K562 (cell line): ENCODE measurements around the gene USP32. TPM values are rescaled to one million over a fixed set of nuclear protein-coding genes. Genes with fewer than 3 reads are reported as not detected.

ENCODE experiments used
- ATAC-seq: fragments of 200-7000 bp; cut with Tn5 transposase; 3 replicates; pipeline ENCODE4 v1.9.1; 2020; ENCODE audit warnings: moderate library complexity
- BruUV-seq: library from RNA; stranded (reverse); fragments of 400-500 nt; replicated peaks from 2 replicates; lab custom pipeline; 2021; lab: Mats Ljungman, UMichigan
- CTCF ChIA-PET: fragments of 300-600 bp; formaldehyde crosslinking; extraction: SDS; loops from one replicate; lab custom pipeline; 2021; ENCODE audit warnings: low intra/inter-chr PET ratio; lab: Yijun Ruan, JAX
- POLR2A ChIA-PET: fragments of 300-600, 350-650 bp; sonication (Branson Sonifier 250); formaldehyde crosslinking; extraction: SDS; loops from one replicate; lab custom pipeline; 2021; ENCODE audit warnings: antibody characterized with exemption, inconsistent platforms; lab: Yijun Ruan, JAX
- DNase-seq, 4 experiments: peaks; one replicate each; pipeline versions ENCODE4 v3.0.0 to v3.0.0-alpha.2; 2011 to 2018; ENCODE audit warnings: low spot score in 3 of 4, mixed read lengths in 3 of 4; ENCODE audit errors: extremely low read depth in 1 of 4
- FAIRE-seq: peaks from 2 replicates; lab custom pipeline; 2011; peaks lifted over from hg19 to GRCh38; lab: Jason Lieb, UNC
- H2AFZ ChIP-seq: 2 replicates; pipeline ENCODE4 v1.6.0; 2011; ENCODE audit warnings: low read depth, low read length, control low read depth, inconsistent platforms
- H3K27ac ChIP-seq: fragments of 200-600 bp; 3 replicates; pipeline ENCODE4 v1.8.0; 2011; ENCODE audit warnings: low read depth, mild to moderate bottlenecking, control low read depth, inconsistent platforms, low read length, moderate library complexity, mixed read lengths; ENCODE audit errors: extremely low read depth
- H3K27me3 ChIP-seq, 2 experiments: fragments of 300-600 bp in 1 of 2; 2 replicates in 1 of 2; 3 replicates in 1 of 2; pipeline versions ENCODE4 v1.6.0 to v1.8.0; 2011; ENCODE audit warnings: inconsistent platforms in 2 of 2, low read length in 2 of 2, mild to moderate bottlenecking in 1 of 2, mixed read lengths in 1 of 2, moderate library complexity in 1 of 2; ENCODE audit not compliant: control insufficient read depth in 2 of 2, insufficient read depth in 2 of 2
- H3K36me3 ChIP-seq: fragments of 300-600 bp; 3 replicates; pipeline ENCODE4 v1.8.0; 2011; ENCODE audit warnings: mild to moderate bottlenecking, low read length, inconsistent platforms; ENCODE audit not compliant: control insufficient read depth, insufficient read depth
- H3K4me1 ChIP-seq, 2 experiments: fragments of 200-600 bp in 1 of 2; replicated peaks in 1 of 2; 2 replicates in 1 of 2; 3 replicates in 1 of 2; pipeline versions ENCODE4 v1.5.1 to v1.8.0; 2011; ENCODE audit warnings: inconsistent platforms in 2 of 2, low read length in 2 of 2, mild to moderate bottlenecking in 1 of 2, mixed read lengths in 1 of 2, moderate library complexity in 1 of 2; ENCODE audit not compliant: control insufficient read depth in 2 of 2, insufficient read depth in 2 of 2
- H3K4me2 ChIP-seq: 2 replicates; pipeline ENCODE4 v1.6.1; 2011; ENCODE audit warnings: low read length, control low read depth, inconsistent platforms, mixed read lengths; ENCODE audit not compliant: insufficient read depth
- H3K4me3 ChIP-seq: fragments of 200-600 bp; sonication (generic), shearing (Covaris generic); 2 replicates; pipeline ENCODE4 v1.5.1; 2016; ENCODE audit warnings: control low read depth, inconsistent platforms
- H3K79me2 ChIP-seq: fragments of 200-600 bp; 3 replicates; pipeline ENCODE4 v1.8.0; 2011; ENCODE audit warnings: low read length, inconsistent platforms; ENCODE audit not compliant: control insufficient read depth, insufficient read depth
- H3K9ac ChIP-seq, 2 experiments: 2 replicates each; pipeline versions ENCODE4 v1.6.0 to v1.6.1; 2011; ENCODE audit warnings: low read depth in 2 of 2, low read length in 2 of 2, control low read depth in 1 of 2, inconsistent platforms in 1 of 2, mild to moderate bottlenecking in 1 of 2, mixed read lengths in 1 of 2; ENCODE audit not compliant: insufficient read depth in 1 of 2
- H3K9me1 ChIP-seq: one replicate; pipeline ENCODE4 v1.6.0; 2011; ENCODE audit warnings: inconsistent platforms, mild to moderate bottlenecking, low read length, moderate library complexity; ENCODE audit not compliant: control insufficient read depth, insufficient read depth
- H3K9me3 ChIP-seq: replicated peaks from 2 replicates; pipeline ENCODE4 v1.5.1; 2011; ENCODE audit warnings: low read depth, low read length, inconsistent platforms; ENCODE audit not compliant: control insufficient read depth, insufficient read depth
- H4K20me1 ChIP-seq: replicated peaks from 2 replicates; pipeline ENCODE4 v1.6.1; 2011; ENCODE audit warnings: low read length, inconsistent platforms, mixed read lengths; ENCODE audit not compliant: control insufficient read depth, insufficient read depth
- KAT8 ChIP-seq: fragments of 450-650 bp; IDR thresholded peaks from 2 replicates; pipeline ENCODE4 v1.6.1; 2016; ENCODE audit warnings: low read depth, mild to moderate bottlenecking
- NFIX ChIP-seq: fragments of 250-450 bp; sonication (Bioruptor Pico); IDR thresholded peaks from 2 replicates; pipeline ENCODE4 v1.4.0; 2020; ENCODE audit warnings: low read depth, mild to moderate bottlenecking, moderate library complexity
- POU5F1 ChIP-seq: fragments of 150-350 bp; IDR thresholded peaks from 2 replicates; pipeline ENCODE4 v1.6.1; 2014; ENCODE audit warnings: borderline replicate concordance, low read length, low read depth, mild to moderate bottlenecking; ENCODE audit not compliant: partially characterized antibody
- RFX7 ChIP-seq: fragments of 250-450 bp; sonication (Bioruptor Pico); IDR thresholded peaks from 2 replicates; pipeline ENCODE4 v1.5.1; 2021; ENCODE audit warnings: mild to moderate bottlenecking
- RHOXF2B ChIP-seq: fragments of 250-450 bp; sonication (Bioruptor Pico); conservative IDR thresholded peaks from 2 replicates; pipeline ENCODE4 v1.5.1; 2021
- SRSF3 ChIP-seq: fragments of 200-400 bp; formaldehyde crosslinking; IDR thresholded peaks from 2 replicates; pipeline ENCODE4 v1.6.1; 2016; ENCODE audit warnings: mild to moderate bottlenecking, low read length, moderate library complexity; ENCODE audit not compliant: insufficient read depth
- TFAM ChIP-seq: fragments of 250-450 bp; sonication (Bioruptor Pico); conservative IDR thresholded peaks from 2 replicates; pipeline ENCODE4 v1.5.0; 2021; ENCODE audit warnings: mild to moderate bottlenecking, moderate library complexity
- VEZF1 ChIP-seq: fragments of 200-800 bp; sonication (Bioruptor generic); IDR thresholded peaks from 2 replicates; pipeline ENCODE4 v1.6.1; 2017; ENCODE audit warnings: missing genetic modification characterization, missing compliant biosample characterization
- ZBTB7A ChIP-seq: IDR thresholded peaks from 2 replicates; pipeline ENCODE4 v1.6.1; 2011; ENCODE audit warnings: low read depth, mild to moderate bottlenecking, low read length, moderate library complexity, borderline replicate concordance; ENCODE audit not compliant: control insufficient read depth
- ZC3H4 ChIP-seq: sonication (generic); formaldehyde crosslinking; IDR thresholded peaks from 2 replicates; pipeline ENCODE4 v1.9.0; 2021; ENCODE audit warnings: missing genetic modification reagents, borderline replicate concordance
- ZNF23 ChIP-seq: fragments of 250-450 bp; sonication (Bioruptor Pico); IDR thresholded peaks from 2 replicates; pipeline ENCODE4 v1.4.0; 2020; ENCODE audit warnings: mild to moderate bottlenecking
- ZNF384 ChIP-seq: IDR thresholded peaks from 2 replicates; pipeline ENCODE4 v1.6.1; 2012; ENCODE audit warnings: low read depth, low read length, improper control_type of control experiment
- WGBS: fragments of 100-300 bp; shearing (Covaris generic); methylation state at CpG from one replicate; pipeline ENCODE4 v1.1.6; 2016; ENCODE audit warnings: low coverage, mixed read lengths; ENCODE audit not compliant: insufficient coverage; ENCODE audit errors: missing lambda C conversion rate; 5-methylcytosine and 5-hydroxymethylcytosine counted together
- in situ Hi-C: fragments of 300-500 bp; cut with MboI; formaldehyde crosslinking; loops from 4 replicates; pipeline ENCODE4 v1.15.0; 2018; ENCODE audit warnings: inconsistent platforms, mixed read lengths
- intact Hi-C: fragments of 100-400 bp; cut with micrococcal nuclease; formaldehyde crosslinking; loops from 2 replicates; pipeline ENCODE4 v1.14.2; 2022
- polyA plus RNA-seq, 8 experiments: library from polyadenylated mRNA; depleted of rRNA in 4 of 8; stranded (reverse) in 5 of 8; unstranded in 3 of 8; fragments of >200 nt; fragmentation: Nextera tagmentation in 2 of 8; fragmentation: Illumina TruSeq in 1 of 8; extraction: Ambion mirVana in 2 of 8; extraction: Trizol in 1 of 8; gene quantifications; 2 replicates each; pipeline versions ENCODE4 v1.2.1 to v1.2.3, GENCODE V29; 2011 to 2014; ENCODE audit warnings: inconsistent platforms in 1 of 8, missing spikeins in 1 of 8
- total RNA-seq, 7 experiments: library from RNA; depleted of rRNA in 6 of 7; stranded (reverse); fragments of >200 nt in 6 of 7; fragmentation: Illumina TruSeq in 2 of 7; extraction: Trizol in 2 of 7; gene quantifications; 2 replicates each; pipeline versions ENCODE4 v1.2.1 to v1.2.3, GENCODE V29; 2011 to 2021; ENCODE audit warnings: low replicate concordance in 1 of 7
- TF ChIP-seq, protein P1 (sequence below): fragments of 250-450 bp; sonication (Bioruptor Pico); IDR thresholded peaks from 2 replicates; pipeline ENCODE4 v1.5.0; 2020; ENCODE audit warnings: mild to moderate bottlenecking, borderline replicate concordance

The USP32 gene
- total and polyA plus RNA-seq, 9 of the 15 experiments (the other 6 are each of a cell fraction or from before 2014, with no cell fraction given) = 18.0 to 69.3 (median 47.1) TPM

DNA sequence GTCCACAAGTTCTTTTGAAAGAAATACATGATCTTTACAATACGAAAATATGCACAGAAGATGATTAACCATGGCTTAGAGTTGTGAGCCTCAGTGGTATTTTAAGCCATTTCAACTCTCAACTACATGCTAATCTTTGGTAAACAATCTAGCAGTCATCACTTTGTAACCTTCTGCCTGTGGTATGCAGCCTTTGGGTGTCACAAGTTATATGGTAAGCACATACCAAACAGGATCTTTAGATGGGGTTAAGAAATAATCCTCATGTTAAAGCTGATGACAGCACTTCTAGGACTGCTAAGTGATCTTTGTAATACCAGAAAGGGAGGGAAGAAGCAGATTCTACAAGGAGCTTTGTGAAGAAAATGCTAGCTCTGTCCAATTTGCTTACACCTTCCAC lies 167.9 kb downstream of the USP32 start:
- H4K20me1 ChIP-seq = no peaks in the 10 kb centered on the region
- 77% methylated on average over 1 of the region's 1 CpG for WGBS
- H3K27ac ChIP-seq = no peak overlapping the region
- no peak for DNase-seq
- TF ChIP-seq SRSF3 (no peak), RHOXF2B (no peak), ZNF23 (CRISPR knock-in tag) (no peak), VEZF1 (CRISPR knock-in tag) (no peak), ZBTB7A (no peak), TFAM (CRISPR knock-in tag) (no peak), ZNF384 (no peak), KAT8 (no peak), NFIX (no peak), RFX7 (CRISPR knock-in tag) (no peak), POU5F1 (no peak), ZC3H4 (no peak)
- TF ChIP-seq, protein P1, sequence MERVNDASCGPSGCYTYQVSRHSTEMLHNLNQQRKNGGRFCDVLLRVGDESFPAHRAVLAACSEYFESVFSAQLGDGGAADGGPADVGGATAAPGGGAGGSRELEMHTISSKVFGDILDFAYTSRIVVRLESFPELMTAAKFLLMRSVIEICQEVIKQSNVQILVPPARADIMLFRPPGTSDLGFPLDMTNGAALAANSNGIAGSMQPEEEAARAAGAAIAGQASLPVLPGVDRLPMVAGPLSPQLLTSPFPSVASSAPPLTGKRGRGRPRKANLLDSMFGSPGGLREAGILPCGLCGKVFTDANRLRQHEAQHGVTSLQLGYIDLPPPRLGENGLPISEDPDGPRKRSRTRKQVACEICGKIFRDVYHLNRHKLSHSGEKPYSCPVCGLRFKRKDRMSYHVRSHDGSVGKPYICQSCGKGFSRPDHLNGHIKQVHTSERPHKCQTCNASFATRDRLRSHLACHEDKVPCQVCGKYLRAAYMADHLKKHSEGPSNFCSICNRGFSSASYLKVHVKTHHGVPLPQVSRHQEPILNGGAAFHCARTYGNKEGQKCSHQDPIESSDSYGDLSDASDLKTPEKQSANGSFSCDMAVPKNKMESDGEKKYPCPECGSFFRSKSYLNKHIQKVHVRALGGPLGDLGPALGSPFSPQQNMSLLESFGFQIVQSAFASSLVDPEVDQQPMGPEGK (CRISPR knock-in tag) = no peak
- FAIRE-seq = no peak
- no peak overlapping the region for H3K4me2 ChIP-seq
- H3K9ac ChIP-seq = no peak overlapping the region
- BruUV-seq = no TSS peak
- H3K9me3 ChIP-seq = no peaks in the 10 kb centered on the region
- no peaks in the 10 kb centered on the region for H3K9me1 ChIP-seq
- no peaks in the 10 kb centered on the region for H3K79me2 ChIP-seq
- ATAC-seq = no peak
- H3K36me3 ChIP-seq = peaks cover 51% of the 10 kb centered on the region
- no peaks in the 10 kb centered on the region for H3K4me1 ChIP-seq
- intact Hi-C loops = no loop called here
- in situ Hi-C loops = no loop called here
- no peaks in the 10 kb centered on the region for H3K27me3 ChIP-seq
- CTCF ChIA-PET = no interaction called here
- no peak overlapping the region for H3K4me3 ChIP-seq
- no peak overlapping the region for H2AFZ ChIP-seq
- POLR2A ChIA-PET = no interaction called here
